WTC11 (cell line): ENCODE data around the gene PPM1E. TPM values are rescaled to one million over a fixed set of nuclear protein-coding genes. Genes with fewer than 3 reads are reported as not detected.

Experiments
- ATAC-seq: fragments of 200-7000 bp; cut with Tn5 transposase; 2 replicates; pipeline ENCODE4 v1.10.0; 2021; ENCODE audit warnings: mild to moderate bottlenecking, moderate library complexity
- CTCF ChIA-PET: fragments of 300-600 bp; sonication (Branson Sonifier 250); formaldehyde crosslinking; loops from one replicate; lab custom pipeline; 2021; ENCODE audit warnings: antibody characterized with exemption; lab: Charles Lee
- POLR2A ChIA-PET: fragments of 350-600 bp; sonication (Branson Sonifier 250); formaldehyde crosslinking; loops from one replicate; lab custom pipeline; 2021; ENCODE audit warnings: antibody characterized with exemption; lab: Charles Lee
- DNase-seq: peaks from one replicate; pipeline ENCODE4 v3.0.0; 2021; ENCODE audit warnings: low spot score
- H3K27ac Mint-ChIP-seq: 2 replicates; pipeline ENCODE4 v1.8.0; 2021; ENCODE audit warnings: mixed read lengths
- H3K27me3 Mint-ChIP-seq: 2 replicates; pipeline ENCODE4 v1.8.0; 2021; ENCODE audit warnings: low read depth, mild to moderate bottlenecking, moderate library complexity, mixed read lengths
- H3K36me3 Mint-ChIP-seq: 2 replicates; pipeline ENCODE4 v1.8.0; 2021; ENCODE audit warnings: mixed read lengths
- H3K4me1 Mint-ChIP-seq: 2 replicates; pipeline ENCODE4 v1.8.0; 2022; ENCODE audit warnings: mixed read lengths
- H3K4me3 Mint-ChIP-seq: 2 replicates; pipeline ENCODE4 v1.8.0; 2021; ENCODE audit warnings: mild to moderate bottlenecking, moderate library complexity, mixed read lengths
- H3K9me3 Mint-ChIP-seq: 2 replicates; pipeline ENCODE4 v1.8.0; 2021; ENCODE audit warnings: mixed read lengths
- ARID4B ChIP-seq: sonication (generic); formaldehyde crosslinking; IDR thresholded peaks from 2 replicates; pipeline ENCODE4 v1.8.0; 2023; ENCODE audit warnings: missing genetic modification reagents, mild to moderate bottlenecking, borderline replicate concordance
- ATF3 ChIP-seq: sonication (generic); formaldehyde crosslinking; conservative IDR thresholded peaks from 2 replicates; pipeline ENCODE4 v1.8.1; 2022; ENCODE audit warnings: mild to moderate bottlenecking, missing genetic modification reagents
- CDX4 ChIP-seq: fragments of 250-450 bp; sonication (Bioruptor Pico); IDR thresholded peaks from 2 replicates; pipeline ENCODE4 v1.9.0; 2021; ENCODE audit warnings: moderate library complexity, mild to moderate bottlenecking, inconsistent platforms, borderline replicate concordance
- IRF1 ChIP-seq: sonication (generic); formaldehyde crosslinking; IDR thresholded peaks from 2 replicates; pipeline ENCODE4 v1.8.0; 2023; ENCODE audit warnings: missing genetic modification reagents
- NR3C1 ChIP-seq: sonication (generic); formaldehyde crosslinking; conservative IDR thresholded peaks from 2 replicates; pipeline ENCODE4 v1.8.1; 2023; ENCODE audit warnings: low read depth, mild to moderate bottlenecking, missing genetic modification reagents
- PRDM15 ChIP-seq: sonication (generic); formaldehyde crosslinking; IDR thresholded peaks from 2 replicates; pipeline ENCODE4 v1.8.0; 2022; ENCODE audit warnings: missing genetic modification reagents
- PREB ChIP-seq: sonication (generic); formaldehyde crosslinking; IDR thresholded peaks from 2 replicates; pipeline ENCODE4 v1.8.1; 2022; ENCODE audit warnings: mild to moderate bottlenecking, missing genetic modification reagents, moderate library complexity, borderline replicate concordance
- STAT6 ChIP-seq: sonication (generic); formaldehyde crosslinking; conservative IDR thresholded peaks from 2 replicates; pipeline ENCODE4 v1.8.1; 2023; ENCODE audit warnings: mild to moderate bottlenecking, low read depth, missing genetic modification reagents, moderate library complexity
- ZBTB43 ChIP-seq: sonication (generic); formaldehyde crosslinking; IDR thresholded peaks from 2 replicates; pipeline ENCODE4 v1.8.1; 2023; ENCODE audit warnings: mild to moderate bottlenecking, missing genetic modification reagents
- ZNF121 ChIP-seq: sonication (generic); formaldehyde crosslinking; IDR thresholded peaks from 2 replicates; pipeline ENCODE4 v1.8.0; 2023; ENCODE audit warnings: missing genetic modification reagents
- ZNF232 ChIP-seq: sonication (generic); formaldehyde crosslinking; IDR thresholded peaks from 2 replicates; pipeline ENCODE4 v1.8.0; 2022; ENCODE audit warnings: mild to moderate bottlenecking, missing genetic modification reagents
- ZNF281 ChIP-seq: sonication (generic); formaldehyde crosslinking; IDR thresholded peaks from 2 replicates; pipeline ENCODE4 v1.8.0; 2023; ENCODE audit warnings: mild to moderate bottlenecking, missing genetic modification reagents
- ZNF423 ChIP-seq: fragments of 250-450 bp; sonication (Bioruptor Pico); IDR thresholded peaks from 2 replicates; pipeline ENCODE4 v2.1.2; 2022; ENCODE audit warnings: mild to moderate bottlenecking, moderate library complexity
- total RNA-seq: library from RNA; stranded (reverse); gene quantifications from 3 replicates; pipeline ENCODE4 v1.2.3, GENCODE V29; 2021

Gene PPM1E
- total RNA-seq, 1 experiment from 2014 or later = 8.1 TPM

GRCh38 chr17:59001158-59001814, 245.6 kb downstream of the PPM1E start (continued):
- TF ChIP-seq PREB (CRISPR knock-in tag) (no peak), ZNF121 (CRISPR knock-in tag) (no peak), ZNF232 (no peak), IRF1 (CRISPR knock-in tag) (no peak), NR3C1 (no peak), CDX4 (CRISPR knock-in tag) (no peak)

GRCh38 chr17:59002126-59002525, 246.5 kb downstream of the PPM1E start:
- no peak overlapping the region for H3K4me3 Mint-ChIP-seq
- ATAC-seq (no peak), DNase-seq (no peak)
- H3K27me3 Mint-ChIP-seq = no peaks in the 10 kb centered on the region
- CTCF ChIA-PET = no interaction called here
- H3K27ac Mint-ChIP-seq = no peak overlapping the region
- H3K9me3 Mint-ChIP-seq = no peaks in the 10 kb centered on the region
- peaks cover 30% of the 10 kb centered on the region for H3K36me3 Mint-ChIP-seq
- POLR2A ChIA-PET = no interaction called here
- H3K4me1 Mint-ChIP-seq = peaks cover 6% of the 10 kb centered on the region
- TF ChIP-seq STAT6 = no peak
- TF ChIP-seq PRDM15 = no peak
- TF ChIP-seq ARID4B (CRISPR knock-in tag) = no peak
- no peak for TF ChIP-seq ZNF281 (CRISPR knock-in tag)
- TF ChIP-seq ZNF423 (CRISPR knock-in tag) = no peak
- TF ChIP-seq ATF3 (CRISPR knock-in tag) = no peak
- TF ChIP-seq ZBTB43 (CRISPR knock-in tag) = no peak
